ENCODE measurements around the gene KDF1. TPM values are rescaled to one million over a fixed set of nuclear protein-coding genes. Genes with fewer than 3 reads are reported as not detected.

Gene KDF1
- total and polyA plus RNA-seq, 2 of the 13 experiments (the other 11 are each of a cell fraction or from before 2014, with no cell fraction given) = 1.9 to 4.9 TPM

DNA sequence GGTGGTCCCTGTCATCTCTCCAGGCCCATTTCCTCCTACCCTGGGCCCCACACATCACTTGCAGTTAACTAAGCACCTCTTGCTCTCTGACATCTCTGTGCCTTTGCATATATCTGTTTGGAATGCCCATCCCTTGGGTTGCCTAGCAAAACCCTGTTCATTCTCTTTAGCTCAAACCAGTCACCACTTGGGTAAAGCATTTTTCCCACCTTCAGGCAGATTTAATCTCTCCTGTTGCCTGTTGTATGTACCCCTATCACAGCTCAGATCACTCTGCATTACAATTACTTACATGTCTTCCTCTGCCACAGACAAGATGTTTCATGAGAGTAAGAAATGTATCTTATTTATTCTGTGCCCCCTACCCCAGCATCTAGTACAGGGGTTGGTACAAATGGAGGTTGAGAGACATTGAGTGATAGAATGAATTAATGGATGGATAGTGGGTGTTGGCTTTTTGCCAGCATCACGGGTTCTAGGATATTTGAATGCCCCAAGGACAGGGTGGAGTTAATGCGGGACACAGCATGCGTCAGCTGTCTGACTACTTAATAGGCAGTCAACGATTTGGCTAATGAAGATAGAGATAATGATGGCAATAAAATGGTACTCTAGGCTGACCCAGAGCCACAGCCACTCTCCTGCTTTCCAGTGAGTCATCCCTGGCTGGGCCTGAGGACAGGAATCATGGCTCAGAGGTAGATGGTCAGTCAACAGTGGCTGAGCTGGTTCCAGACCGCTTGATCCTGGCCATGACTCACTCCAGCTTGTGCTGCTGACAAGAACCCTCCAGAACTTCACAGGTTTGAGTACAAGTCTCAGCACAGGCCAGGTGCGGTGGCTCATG is 53.0 kb downstream of the KDF1 start (continued):
- TF ChIP-seq, protein P1, sequence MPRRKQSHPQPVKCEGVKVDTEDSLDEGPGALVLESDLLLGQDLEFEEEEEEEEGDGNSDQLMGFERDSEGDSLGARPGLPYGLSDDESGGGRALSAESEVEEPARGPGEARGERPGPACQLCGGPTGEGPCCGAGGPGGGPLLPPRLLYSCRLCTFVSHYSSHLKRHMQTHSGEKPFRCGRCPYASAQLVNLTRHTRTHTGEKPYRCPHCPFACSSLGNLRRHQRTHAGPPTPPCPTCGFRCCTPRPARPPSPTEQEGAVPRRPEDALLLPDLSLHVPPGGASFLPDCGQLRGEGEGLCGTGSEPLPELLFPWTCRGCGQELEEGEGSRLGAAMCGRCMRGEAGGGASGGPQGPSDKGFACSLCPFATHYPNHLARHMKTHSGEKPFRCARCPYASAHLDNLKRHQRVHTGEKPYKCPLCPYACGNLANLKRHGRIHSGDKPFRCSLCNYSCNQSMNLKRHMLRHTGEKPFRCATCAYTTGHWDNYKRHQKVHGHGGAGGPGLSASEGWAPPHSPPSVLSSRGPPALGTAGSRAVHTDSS (CRISPR knock-in tag; conservative IDR thresholded peaks at IDR 0.05) = no peak
- TF ChIP-seq ZMYM3 (CRISPR knock-in tag; IDR thresholded peaks at IDR 0.05) (peak; percentile 42; the same call in 1 of the 2 replicates), ZNF124 (CRISPR knock-in tag; IDR thresholded peaks at IDR 0.05) (no peak), ZNF782 (CRISPR knock-in tag; IDR thresholded peaks at IDR 0.05; ENCODE audit: borderline replicate concordance) (0 out of 2 replicates have a peak, but pooled peaks have one; percentile 53), ERF (CRISPR knock-in tag; IDR thresholded peaks at IDR 0.05) (no peak), JARID2 (CRISPR knock-in tag; IDR thresholded peaks at IDR 0.05; ENCODE audit: insufficient replicate concordance) (no peak), FOXK2 (IDR thresholded peaks at IDR 0.05) (no peak), ASH2L (IDR thresholded peaks at IDR 0.05; ENCODE audit: insufficient read length, low read depth, low read length) (no peak), MAFF (IDR thresholded peaks at IDR 0.05; ENCODE audit: low read depth, low read length) (no peak), DNMT1 (CRISPR knock-in tag; IDR thresholded peaks at IDR 0.05) (no peak), GFI1 (CRISPR knock-in tag; IDR thresholded peaks at IDR 0.05; ENCODE audit: borderline replicate concordance) (no peak), ARNT (IDR thresholded peaks at IDR 0.05) (no peak), XBP1 (CRISPR knock-in tag; IDR thresholded peaks at IDR 0.05) (no peak), FOSL1 (CRISPR knock-in tag; IDR thresholded peaks at IDR 0.05; ENCODE audit: borderline replicate concordance) (peak; percentile 72; the same call in 1 of the 2 replicates), ZNF569 (CRISPR knock-in tag; IDR thresholded peaks at IDR 0.05; ENCODE audit: borderline replicate concordance) (no peak), ZNF772 (CRISPR knock-in tag; IDR thresholded peaks at IDR 0.05) (no peak)
- TF ChIP-seq, protein P2, sequence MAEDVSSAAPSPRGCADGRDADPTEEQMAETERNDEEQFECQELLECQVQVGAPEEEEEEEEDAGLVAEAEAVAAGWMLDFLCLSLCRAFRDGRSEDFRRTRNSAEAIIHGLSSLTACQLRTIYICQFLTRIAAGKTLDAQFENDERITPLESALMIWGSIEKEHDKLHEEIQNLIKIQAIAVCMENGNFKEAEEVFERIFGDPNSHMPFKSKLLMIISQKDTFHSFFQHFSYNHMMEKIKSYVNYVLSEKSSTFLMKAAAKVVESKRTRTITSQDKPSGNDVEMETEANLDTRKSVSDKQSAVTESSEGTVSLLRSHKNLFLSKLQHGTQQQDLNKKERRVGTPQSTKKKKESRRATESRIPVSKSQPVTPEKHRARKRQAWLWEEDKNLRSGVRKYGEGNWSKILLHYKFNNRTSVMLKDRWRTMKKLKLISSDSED (CRISPR knock-in tag; IDR thresholded peaks at IDR 0.05) = no peak
- TF ChIP-seq, protein P3, sequence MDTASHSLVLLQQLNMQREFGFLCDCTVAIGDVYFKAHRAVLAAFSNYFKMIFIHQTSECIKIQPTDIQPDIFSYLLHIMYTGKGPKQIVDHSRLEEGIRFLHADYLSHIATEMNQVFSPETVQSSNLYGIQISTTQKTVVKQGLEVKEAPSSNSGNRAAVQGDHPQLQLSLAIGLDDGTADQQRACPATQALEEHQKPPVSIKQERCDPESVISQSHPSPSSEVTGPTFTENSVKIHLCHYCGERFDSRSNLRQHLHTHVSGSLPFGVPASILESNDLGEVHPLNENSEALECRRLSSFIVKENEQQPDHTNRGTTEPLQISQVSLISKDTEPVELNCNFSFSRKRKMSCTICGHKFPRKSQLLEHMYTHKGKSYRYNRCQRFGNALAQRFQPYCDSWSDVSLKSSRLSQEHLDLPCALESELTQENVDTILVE (CRISPR knock-in tag; IDR thresholded peaks at IDR 0.05) = no peak
- TF ChIP-seq, protein P4, sequence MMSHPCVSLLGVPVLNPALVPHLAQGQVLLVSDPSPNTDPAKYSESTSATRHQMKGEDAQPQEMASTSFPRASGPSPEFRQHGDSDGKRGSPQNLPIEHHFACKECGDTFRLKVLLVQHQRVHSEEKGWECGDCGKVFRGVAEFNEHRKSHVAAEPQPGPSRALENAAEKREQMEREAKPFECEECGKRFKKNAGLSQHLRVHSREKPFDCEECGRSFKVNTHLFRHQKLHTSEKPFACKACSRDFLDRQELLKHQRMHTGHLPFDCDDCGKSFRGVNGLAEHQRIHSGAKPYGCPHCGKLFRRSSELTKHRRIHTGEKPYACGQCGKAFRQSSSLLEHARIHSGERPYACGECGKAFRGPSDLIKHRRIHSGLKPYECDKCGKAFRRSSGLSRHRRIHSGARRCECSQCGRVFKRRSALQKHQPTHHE (CRISPR knock-in tag; IDR thresholded peaks at IDR 0.05; ENCODE audit: borderline replicate concordance) = no peak
- TF ChIP-seq, protein P5, sequence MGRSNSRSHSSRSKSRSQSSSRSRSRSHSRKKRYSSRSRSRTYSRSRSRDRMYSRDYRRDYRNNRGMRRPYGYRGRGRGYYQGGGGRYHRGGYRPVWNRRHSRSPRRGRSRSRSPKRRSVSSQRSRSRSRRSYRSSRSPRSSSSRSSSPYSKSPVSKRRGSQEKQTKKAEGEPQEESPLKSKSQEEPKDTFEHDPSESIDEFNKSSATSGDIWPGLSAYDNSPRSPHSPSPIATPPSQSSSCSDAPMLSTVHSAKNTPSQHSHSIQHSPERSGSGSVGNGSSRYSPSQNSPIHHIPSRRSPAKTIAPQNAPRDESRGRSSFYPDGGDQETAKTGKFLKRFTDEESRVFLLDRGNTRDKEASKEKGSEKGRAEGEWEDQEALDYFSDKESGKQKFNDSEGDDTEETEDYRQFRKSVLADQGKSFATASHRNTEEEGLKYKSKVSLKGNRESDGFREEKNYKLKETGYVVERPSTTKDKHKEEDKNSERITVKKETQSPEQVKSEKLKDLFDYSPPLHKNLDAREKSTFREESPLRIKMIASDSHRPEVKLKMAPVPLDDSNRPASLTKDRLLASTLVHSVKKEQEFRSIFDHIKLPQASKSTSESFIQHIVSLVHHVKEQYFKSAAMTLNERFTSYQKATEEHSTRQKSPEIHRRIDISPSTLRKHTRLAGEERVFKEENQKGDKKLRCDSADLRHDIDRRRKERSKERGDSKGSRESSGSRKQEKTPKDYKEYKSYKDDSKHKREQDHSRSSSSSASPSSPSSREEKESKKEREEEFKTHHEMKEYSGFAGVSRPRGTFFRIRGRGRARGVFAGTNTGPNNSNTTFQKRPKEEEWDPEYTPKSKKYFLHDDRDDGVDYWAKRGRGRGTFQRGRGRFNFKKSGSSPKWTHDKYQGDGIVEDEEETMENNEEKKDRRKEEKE (IDR thresholded peaks at IDR 0.05) = no peak
